ENCODE data around the gene KRT82.

DNA sequence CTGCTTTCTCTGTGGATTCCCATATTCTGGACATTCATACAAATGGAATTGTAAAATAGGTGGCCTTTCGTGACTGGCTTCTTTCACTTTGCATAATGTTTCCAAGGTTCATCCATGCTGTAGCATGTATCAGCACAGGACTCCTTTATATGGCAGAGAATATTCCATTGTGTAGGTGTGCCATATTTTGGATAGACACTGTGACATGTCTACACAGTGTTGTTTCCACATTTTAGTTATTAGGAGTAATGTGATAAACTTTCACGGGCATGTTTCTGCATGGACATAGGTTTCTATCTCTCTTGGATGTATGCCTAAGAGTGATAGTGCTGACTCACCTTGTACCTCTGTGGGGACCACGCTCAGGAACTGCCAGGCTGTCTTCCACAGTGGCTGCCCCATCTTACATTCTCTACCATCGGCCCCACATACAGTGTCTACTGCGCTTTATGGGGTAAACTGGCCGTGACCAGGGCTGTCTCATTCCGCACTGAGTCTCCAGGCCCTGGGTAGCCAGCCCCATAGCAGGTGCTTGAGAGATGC, 13.6 kb downstream of the KRT82 start:
- TF ChIP-seq, protein P1, sequence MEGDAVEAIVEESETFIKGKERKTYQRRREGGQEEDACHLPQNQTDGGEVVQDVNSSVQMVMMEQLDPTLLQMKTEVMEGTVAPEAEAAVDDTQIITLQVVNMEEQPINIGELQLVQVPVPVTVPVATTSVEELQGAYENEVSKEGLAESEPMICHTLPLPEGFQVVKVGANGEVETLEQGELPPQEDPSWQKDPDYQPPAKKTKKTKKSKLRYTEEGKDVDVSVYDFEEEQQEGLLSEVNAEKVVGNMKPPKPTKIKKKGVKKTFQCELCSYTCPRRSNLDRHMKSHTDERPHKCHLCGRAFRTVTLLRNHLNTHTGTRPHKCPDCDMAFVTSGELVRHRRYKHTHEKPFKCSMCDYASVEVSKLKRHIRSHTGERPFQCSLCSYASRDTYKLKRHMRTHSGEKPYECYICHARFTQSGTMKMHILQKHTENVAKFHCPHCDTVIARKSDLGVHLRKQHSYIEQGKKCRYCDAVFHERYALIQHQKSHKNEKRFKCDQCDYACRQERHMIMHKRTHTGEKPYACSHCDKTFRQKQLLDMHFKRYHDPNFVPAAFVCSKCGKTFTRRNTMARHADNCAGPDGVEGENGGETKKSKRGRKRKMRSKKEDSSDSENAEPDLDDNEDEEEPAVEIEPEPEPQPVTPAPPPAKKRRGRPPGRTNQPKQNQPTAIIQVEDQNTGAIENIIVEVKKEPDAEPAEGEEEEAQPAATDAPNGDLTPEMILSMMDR (IDR thresholded peaks at IDR 0.05; ENCODE audit: low read depth, low read length) = no peak
- TF ChIP-seq EZH2phosphoT487 (IDR thresholded peaks at IDR 0.05; ENCODE audit: low read depth) = no peak

All from OCI-LY3 (cell line).